Neural progenitor cell (in vitro differentiated cells): ENCODE measurements around the gene ABCA8. TPM values are rescaled to one million over a fixed set of nuclear protein-coding genes. Genes with fewer than 3 reads are reported as not detected.
A peak's percentile ranks its signal among the peaks of the same experiment; 100 is the strongest.
"Not testable (repeated sequence)": the region's sequence is repeated elsewhere in the genome, so short reads cannot be mapped to it uniquely, and the experiment has no call there.

Experiments used
- DNase-seq: peaks from one replicate; pipeline ENCODE4 v3.0.0-alpha.2; 2016; ENCODE audit warnings: low spot score
- H2AFZ ChIP-seq: fragments of 200-600 bp; sonication (generic); replicated peaks from 2 replicates; pipeline ENCODE4 v1.6.1; 2016; ENCODE audit warnings: antibody characterized with exemption
- H3F3A ChIP-seq: fragments of 200-600 bp; sonication (generic); 2 replicates; pipeline ENCODE4 v1.6.1; 2016; ENCODE audit warnings: antibody characterized with exemption, low read depth
- H3K27ac ChIP-seq: fragments of 200-600 bp; sonication (generic); 2 replicates; pipeline ENCODE4 v1.5.1; 2016; ENCODE audit warnings: mild to moderate bottlenecking
- H3K27me3 ChIP-seq: fragments of 200-600 bp; sonication (generic); 2 replicates; pipeline ENCODE4 v1.6.1; 2016; ENCODE audit warnings: mild to moderate bottlenecking, moderate library complexity
- H3K36me3 ChIP-seq: fragments of 200-600 bp; sonication (generic); 2 replicates; pipeline ENCODE4 v1.5.1; 2016
- H3K4me1 ChIP-seq: fragments of 200-600 bp; sonication (generic); 2 replicates; pipeline ENCODE4 v1.6.1; 2016; ENCODE audit warnings: mixed run types
- H3K4me2 ChIP-seq: fragments of 200-600 bp; sonication (generic); 2 replicates; pipeline ENCODE4 v1.6.1; 2016
- H3K4me3 ChIP-seq: fragments of 200-600 bp; sonication (generic); 2 replicates; pipeline ENCODE4 v1.5.1; 2016
- H3K79me2 ChIP-seq: fragments of 200-600 bp; sonication (generic); 2 replicates; pipeline ENCODE4 v1.6.1; 2016; ENCODE audit warnings: low read depth
- H3K9ac ChIP-seq: fragments of 200-600 bp; sonication (generic); 2 replicates; pipeline ENCODE4 v1.6.1; 2016
- H3K9me3 ChIP-seq: fragments of 200-600 bp; sonication (generic); 2 replicates; pipeline ENCODE4 v1.5.1; 2016; ENCODE audit warnings: low read depth
- H4K20me1 ChIP-seq: fragments of 200-600 bp; sonication (generic); 2 replicates; pipeline ENCODE4 v1.6.1; 2016; ENCODE audit warnings: low read depth
- H3K27ac Mint-ChIP-seq: 3 replicates; pipeline ENCODE4 v1.8.0; 2021; ENCODE audit warnings: mixed read lengths
- H3K27me3 Mint-ChIP-seq: 2 replicates; pipeline ENCODE4 v1.8.0; 2022; ENCODE audit warnings: low read depth, mild to moderate bottlenecking, inconsistent platforms, moderate library complexity, mixed read lengths; ENCODE audit not compliant: insufficient read depth
- H3K36me3 Mint-ChIP-seq: 3 replicates; pipeline ENCODE4 v1.8.0; 2021; ENCODE audit warnings: mixed read lengths
- H3K4me1 Mint-ChIP-seq: 3 replicates; pipeline ENCODE4 v1.8.0; 2021; ENCODE audit warnings: mixed read lengths
- H3K4me3 Mint-ChIP-seq: 3 replicates; pipeline ENCODE4 v1.8.0; 2021; ENCODE audit warnings: mild to moderate bottlenecking, moderate library complexity, mixed read lengths
- H3K9me3 Mint-ChIP-seq: 3 replicates; pipeline ENCODE4 v1.8.0; 2020; ENCODE audit warnings: mixed read lengths
- EZH2 ChIP-seq: fragments of 200-600 bp; sonication (generic); IDR thresholded peaks from 2 replicates; pipeline ENCODE4 v1.6.1; 2017; ENCODE audit warnings: antibody characterized with exemption, mild to moderate bottlenecking, moderate library complexity
- EZH2phosphoT487 ChIP-seq: fragments of 200-600 bp; sonication (generic); IDR thresholded peaks from 2 replicates; pipeline ENCODE4 v1.6.1; 2017; ENCODE audit warnings: antibody characterized with exemption
- total RNA-seq: library from RNA; depleted of rRNA; stranded (reverse); fragments of >200 nt; gene quantifications from 2 replicates; pipeline ENCODE4 v1.2.3, GENCODE V29; 2015; ENCODE audit warnings: low replicate concordance
- TF ChIP-seq, protein P1 (sequence below): fragments of 200-600 bp; sonication (generic); IDR thresholded peaks from 2 replicates; pipeline ENCODE4 v1.5.1; 2017; ENCODE audit warnings: antibody characterized with exemption, mild to moderate bottlenecking

The ABCA8 gene, protein sequence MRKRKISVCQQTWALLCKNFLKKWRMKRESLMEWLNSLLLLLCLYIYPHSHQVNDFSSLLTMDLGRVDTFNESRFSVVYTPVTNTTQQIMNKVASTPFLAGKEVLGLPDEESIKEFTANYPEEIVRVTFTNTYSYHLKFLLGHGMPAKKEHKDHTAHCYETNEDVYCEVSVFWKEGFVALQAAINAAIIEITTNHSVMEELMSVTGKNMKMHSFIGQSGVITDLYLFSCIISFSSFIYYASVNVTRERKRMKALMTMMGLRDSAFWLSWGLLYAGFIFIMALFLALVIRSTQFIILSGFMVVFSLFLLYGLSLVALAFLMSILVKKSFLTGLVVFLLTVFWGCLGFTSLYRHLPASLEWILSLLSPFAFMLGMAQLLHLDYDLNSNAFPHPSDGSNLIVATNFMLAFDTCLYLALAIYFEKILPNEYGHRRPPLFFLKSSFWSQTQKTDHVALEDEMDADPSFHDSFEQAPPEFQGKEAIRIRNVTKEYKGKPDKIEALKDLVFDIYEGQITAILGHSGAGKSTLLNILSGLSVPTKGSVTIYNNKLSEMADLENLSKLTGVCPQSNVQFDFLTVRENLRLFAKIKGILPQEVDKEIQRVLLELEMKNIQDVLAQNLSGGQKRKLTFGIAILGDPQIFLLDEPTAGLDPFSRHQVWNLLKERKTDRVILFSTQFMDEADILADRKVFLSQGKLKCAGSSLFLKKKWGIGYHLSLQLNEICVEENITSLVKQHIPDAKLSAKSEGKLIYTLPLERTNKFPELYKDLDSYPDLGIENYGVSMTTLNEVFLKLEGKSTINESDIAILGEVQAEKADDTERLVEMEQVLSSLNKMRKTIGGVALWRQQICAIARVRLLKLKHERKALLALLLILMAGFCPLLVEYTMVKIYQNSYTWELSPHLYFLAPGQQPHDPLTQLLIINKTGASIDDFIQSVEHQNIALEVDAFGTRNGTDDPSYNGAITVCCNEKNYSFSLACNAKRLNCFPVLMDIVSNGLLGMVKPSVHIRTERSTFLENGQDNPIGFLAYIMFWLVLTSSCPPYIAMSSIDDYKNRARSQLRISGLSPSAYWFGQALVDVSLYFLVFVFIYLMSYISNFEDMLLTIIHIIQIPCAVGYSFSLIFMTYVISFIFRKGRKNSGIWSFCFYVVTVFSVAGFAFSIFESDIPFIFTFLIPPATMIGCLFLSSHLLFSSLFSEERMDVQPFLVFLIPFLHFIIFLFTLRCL (N-terminal part only)
- total RNA-seq = not detected in 2 replicates

DNA sequence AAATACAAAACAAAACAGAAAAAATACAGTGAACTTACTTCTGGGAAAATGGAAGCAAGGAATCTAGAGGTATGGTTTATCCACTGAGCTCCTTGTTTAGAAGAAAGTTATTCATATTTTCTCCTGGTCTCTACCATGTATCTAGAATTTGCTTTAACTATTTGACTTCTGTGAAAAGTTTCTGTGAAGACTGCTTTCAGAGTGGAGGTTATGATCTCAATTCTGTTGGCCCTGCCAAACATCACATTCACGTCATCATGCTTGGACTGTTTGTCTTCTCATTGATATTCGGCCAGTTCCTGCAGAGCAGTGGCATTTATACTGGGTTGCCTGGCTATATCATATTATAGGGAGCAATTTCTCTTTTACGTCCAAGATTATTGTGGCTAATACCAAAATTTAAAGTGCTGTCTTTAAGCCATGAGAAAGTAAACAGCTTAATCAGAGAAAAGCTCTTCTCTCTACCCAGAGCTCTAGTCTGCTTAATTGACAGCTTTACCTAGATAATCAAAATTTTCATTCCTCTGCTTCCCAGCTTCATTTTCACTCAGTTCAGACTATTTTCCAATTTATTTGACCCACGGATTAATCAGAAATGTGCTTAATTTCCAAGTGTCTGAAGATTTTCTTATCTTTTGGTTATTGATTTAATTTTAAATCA is at the start of gene ABCA8:
Gene ABCA8 (minus strand): TSS at position 212 of the 661 bp plus-strand sequence. CDS start 13,358 bp downstream, outside the sequence.
- Histone ChIP-seq H2AFZ (peak within 1 kb of the TSS; percentile 7), H3K36me3 (no peaks in the 10 kb centered on the region), H3F3A (peaks cover 4% of the 10 kb centered on the region), H3K27me3 (no peaks in the 10 kb centered on the region), H3K9me3 (no peaks in the 10 kb centered on the region), H3K4me1 (no peaks in the 10 kb centered on the region), H3K79me2 (no peaks in the 10 kb centered on the region), H3K9ac (no peak within 1 kb of the TSS), H3K4me3 (no peak within 1 kb of the TSS), H3K27ac (no peak within 1 kb of the TSS), H3K4me2 (no peak within 1 kb of the TSS), H4K20me1 (no peaks in the 10 kb centered on the region)
- Mint-ChIP-seq H3K27me3 (no peaks in the 10 kb centered on the region), H3K4me3 (no peak within 1 kb of the TSS), H3K36me3 (no peaks in the 10 kb centered on the region), H3K4me1 (peaks cover 4% of the 10 kb centered on the region), H3K27ac (no peak within 1 kb of the TSS), H3K9me3 (no peaks in the 10 kb centered on the region)
- no peak for DNase-seq
- no peak for TF ChIP-seq EZH2
- TF ChIP-seq EZH2phosphoT487 = no peak
- TF ChIP-seq, protein P1, sequence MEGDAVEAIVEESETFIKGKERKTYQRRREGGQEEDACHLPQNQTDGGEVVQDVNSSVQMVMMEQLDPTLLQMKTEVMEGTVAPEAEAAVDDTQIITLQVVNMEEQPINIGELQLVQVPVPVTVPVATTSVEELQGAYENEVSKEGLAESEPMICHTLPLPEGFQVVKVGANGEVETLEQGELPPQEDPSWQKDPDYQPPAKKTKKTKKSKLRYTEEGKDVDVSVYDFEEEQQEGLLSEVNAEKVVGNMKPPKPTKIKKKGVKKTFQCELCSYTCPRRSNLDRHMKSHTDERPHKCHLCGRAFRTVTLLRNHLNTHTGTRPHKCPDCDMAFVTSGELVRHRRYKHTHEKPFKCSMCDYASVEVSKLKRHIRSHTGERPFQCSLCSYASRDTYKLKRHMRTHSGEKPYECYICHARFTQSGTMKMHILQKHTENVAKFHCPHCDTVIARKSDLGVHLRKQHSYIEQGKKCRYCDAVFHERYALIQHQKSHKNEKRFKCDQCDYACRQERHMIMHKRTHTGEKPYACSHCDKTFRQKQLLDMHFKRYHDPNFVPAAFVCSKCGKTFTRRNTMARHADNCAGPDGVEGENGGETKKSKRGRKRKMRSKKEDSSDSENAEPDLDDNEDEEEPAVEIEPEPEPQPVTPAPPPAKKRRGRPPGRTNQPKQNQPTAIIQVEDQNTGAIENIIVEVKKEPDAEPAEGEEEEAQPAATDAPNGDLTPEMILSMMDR = no peak

DNA sequence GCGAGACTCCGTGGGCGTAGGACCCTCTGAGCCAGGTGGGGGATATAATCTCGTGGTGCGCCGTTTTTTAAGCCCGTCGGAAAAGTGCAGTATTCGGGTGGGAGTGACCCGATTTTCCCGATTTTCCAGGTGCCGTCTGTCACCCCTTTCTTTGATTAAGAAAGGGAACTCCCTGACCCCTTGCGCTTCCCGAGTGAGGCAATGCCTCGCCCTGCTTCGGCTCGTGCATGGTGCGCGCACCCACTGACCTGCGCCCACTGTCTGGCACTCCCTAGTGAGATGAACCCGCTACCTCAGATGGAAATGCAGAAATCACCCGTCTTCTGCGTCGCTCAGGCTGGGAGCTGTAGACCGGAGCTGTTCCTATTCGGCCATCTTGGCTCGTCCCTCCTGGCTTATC is 49.6 kb upstream of the ABCA8 start:
- not testable (repeated sequence) for H3K27me3 ChIP-seq, H3K27ac ChIP-seq, H3K4me1 Mint-ChIP-seq, H3K9ac ChIP-seq, H3K4me1 ChIP-seq, H3K36me3 Mint-ChIP-seq, H3K79me2 ChIP-seq, H3K27me3 Mint-ChIP-seq, DNase-seq, H4K20me1 ChIP-seq, H3K27ac Mint-ChIP-seq, H3F3A ChIP-seq, H3K36me3 ChIP-seq, H3K9me3 ChIP-seq, H3K4me3 Mint-ChIP-seq
- peak overlapping the region; percentile 60 for H3K4me2 ChIP-seq
- H3K9me3 Mint-ChIP-seq = peaks cover 13% of the 10 kb centered on the region
- H2AFZ ChIP-seq = peak overlapping the region; percentile 94
- peak overlapping the region; percentile 27 for H3K4me3 ChIP-seq

DNA sequence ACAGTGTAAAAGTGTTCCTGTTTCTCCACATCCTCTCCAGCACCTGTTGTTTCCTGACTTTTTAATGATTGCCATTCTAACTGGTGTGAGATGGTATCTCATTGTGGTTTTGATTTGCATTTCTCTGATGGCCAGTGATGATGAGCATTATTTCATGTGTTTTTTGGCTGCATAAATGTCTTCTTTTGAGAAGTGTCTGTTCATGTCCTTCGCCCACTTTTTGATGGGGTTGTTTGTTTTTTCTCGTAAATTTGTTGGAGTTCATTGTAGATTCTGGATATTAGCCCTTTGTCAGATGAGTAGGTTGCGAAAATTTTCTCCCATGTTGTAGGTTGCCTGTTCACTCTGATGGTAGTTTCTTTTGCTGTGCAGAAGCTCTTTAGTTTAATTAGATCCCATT is 44.6 kb upstream of the ABCA8 start:
- not testable (repeated sequence) for H3K9me3 Mint-ChIP-seq

DNA sequence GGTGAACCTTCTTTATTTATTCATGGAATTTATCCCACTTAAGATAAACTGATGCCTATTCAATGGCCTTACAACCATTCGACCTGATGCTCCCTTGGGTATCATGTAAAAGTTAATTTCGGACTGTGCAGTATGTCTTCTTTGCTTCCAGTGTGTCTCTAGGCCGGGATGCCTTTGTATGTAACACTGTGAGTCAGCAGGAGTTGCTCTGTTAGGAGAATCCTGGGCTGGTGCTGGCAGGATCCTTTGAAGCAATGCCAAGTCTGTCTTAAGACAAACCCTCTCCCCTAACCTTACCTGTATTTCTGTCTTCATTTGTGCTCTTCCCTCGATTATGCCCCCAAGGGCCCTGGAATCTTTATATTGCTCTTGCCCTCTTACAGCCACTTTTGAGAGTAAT is 37.9 kb upstream of the ABCA8 start:
- Histone ChIP-seq H3K9me3 (no peaks in the 10 kb centered on the region), H3K79me2 (no peaks in the 10 kb centered on the region), H3K36me3 (no peaks in the 10 kb centered on the region), H3F3A (no peaks in the 10 kb centered on the region), H3K4me2 (no peak overlapping the region), H2AFZ (no peak overlapping the region), H3K4me3 (no peak overlapping the region), H4K20me1 (no peaks in the 10 kb centered on the region), H3K27me3 (no peaks in the 10 kb centered on the region), H3K27ac (no peak overlapping the region), H3K9ac (no peak overlapping the region), H3K4me1 (no peaks in the 10 kb centered on the region)
- no peaks in the 10 kb centered on the region for H3K36me3 Mint-ChIP-seq
- DNase-seq = no peak
- H3K4me1 Mint-ChIP-seq = peaks cover 6% of the 10 kb centered on the region
- TF ChIP-seq EZH2phosphoT487 (no peak), EZH2 (no peak)
- TF ChIP-seq, protein P1 = no peak
- H3K4me3 Mint-ChIP-seq = no peak overlapping the region
- H3K27ac Mint-ChIP-seq = no peak overlapping the region
- H3K9me3 Mint-ChIP-seq = no peaks in the 10 kb centered on the region
- H3K27me3 Mint-ChIP-seq = no peaks in the 10 kb centered on the region

More for the DNA sequence above, 44.6 kb upstream of the ABCA8 start:
- H3K9me3 ChIP-seq, H3K4me1 ChIP-seq, H3K4me3 ChIP-seq, H2AFZ ChIP-seq, H3K27me3 ChIP-seq, H3K79me2 ChIP-seq, DNase-seq, H3K9ac ChIP-seq, H4K20me1 ChIP-seq, H3K36me3 Mint-ChIP-seq, H3K27ac Mint-ChIP-seq, H3K4me2 ChIP-seq, H3K36me3 ChIP-seq, H3K27me3 Mint-ChIP-seq, H3K4me1 Mint-ChIP-seq, H3K27ac ChIP-seq, H3F3A ChIP-seq, H3K4me3 Mint-ChIP-seq: not testable (repeated sequence)
